Adrenal gland (tissue), 12 donors: ENCODE measurements around the gene SIK2. TPM values are rescaled to one million over a fixed set of nuclear protein-coding genes. Genes with fewer than 3 reads are reported as not detected.

ENCODE experiments used
- DNase-seq, 7 donors: peaks; one replicate each; pipeline ENCODE4 v3.0.0-alpha.2; 2019 to 2020
- H3K27ac ChIP-seq, 5 donors: fragments of 200-600 bp; sonication (generic) in 4 of 5; 1 replicate in 3 of 5; 2 replicates in 2 of 5; pipeline versions ENCODE4 v1.5.1 to v1.8.0; 2016 to 2020; ENCODE audit warnings: mild to moderate bottlenecking in 1 of 5
- H3K27me3 ChIP-seq: fragments of 200-600 bp; 2 replicates; pipeline ENCODE4 v1.8.0; 2021
- H3K36me3 ChIP-seq, 2 donors: fragments of 200-600 bp; replicated peaks in 1 of 2; 1 replicate in 1 of 2; 2 replicates in 1 of 2; pipeline versions ENCODE4 v1.5.1 to v1.8.0; 2018 to 2022
- H3K4me1 ChIP-seq, 2 donors: fragments of 200-600 bp; replicated peaks in 1 of 2; 1 replicate in 1 of 2; 2 replicates in 1 of 2; pipeline versions ENCODE4 v1.5.1 to v1.8.0; 2018 to 2021
- H3K4me3 ChIP-seq, 4 donors: fragments of 200-600 bp; sonication (generic) in 3 of 4; one replicate each; pipeline ENCODE4 v1.5.1; 2016 to 2018
- H3K9me3 ChIP-seq, 3 donors: fragments of 200-600 bp; sonication (generic) in 1 of 3; replicated peaks in 1 of 3; 1 replicate in 2 of 3; 2 replicates in 1 of 3; pipeline versions ENCODE4 v1.5.1 to v1.8.0; 2016 to 2021
- POLR2A ChIP-seq, 2 donors: fragments of 450-650 bp; IDR thresholded peaks; one replicate each; pipeline ENCODE4 v1.6.1; 2017; ENCODE audit warnings: antibody characterized with exemption in 2 of 2, mild to moderate bottlenecking in 2 of 2, moderate library complexity in 1 of 2
- WGBS, 4 donors: extraction: QIAGEN DNeasy Blood & Tissue Kit in 2 of 4; methylation state at CpG; one replicate each; pipeline versions ENCODE4 v1.1.5 to v1.1.7; 2013 to 2017; 5-methylcytosine and 5-hydroxymethylcytosine counted together
- intact Hi-C, 2 donors: fragments of 100-400 bp; cut with DNase I; formaldehyde crosslinking; loops; one replicate each; pipeline versions ENCODE4 v1.14.1 to v1.15.0; 2022 to 2023
- polyA plus RNA-seq, 3 donors: library from polyadenylated mRNA; stranded (reverse); fragments of 200-250 nt in 2 of 3; fragments of 350-450 nt in 1 of 3; fragmentation: Illumina TruSeq in 1 of 3; extraction: RNeasy Lipid Tissue Mini Kit (QIAGEN cat#74804) in 1 of 3; gene quantifications; one replicate each; pipeline ENCODE4 v1.2.3, GENCODE V29; 2013 to 2014
- total RNA-seq, 9 donors: library from RNA; depleted of rRNA in 4 of 9; stranded (reverse); fragments of >200 nt in 4 of 9; fragments of 120-200 nt in 1 of 9; fragmentation: NEBNext Ultra II Directional in 1 of 9; extraction: Animal tissue kit (Norgen Biotek cat#: 25700) in 1 of 9; gene quantifications; one replicate each; pipeline versions ENCODE4 v1.1.0 to v1.2.4, GENCODE V29; 2013 to 2023
- TF ChIP-seq, protein P1 (sequence below), 6 experiments: fragments of 450-650 bp in 4 of 6; fragments of 200-600 bp in 2 of 6; sonication (generic) in 1 of 6; IDR thresholded peaks; 1 replicate in 5 of 6; 2 replicates in 1 of 6; pipeline versions ENCODE4 v1.5.1 to v1.8.0; 2016 to 2021; ENCODE audit warnings: antibody characterized with exemption in 6 of 6, mild to moderate bottlenecking in 2 of 6, moderate library complexity in 1 of 6
- donor health status: healthy with polysubstance abuse.
- donor health status: Bipolar disorder and iron deficiency.
- donor health status: DM: yes; HTN: yes; CAD: no.
- donor health status: DM: no; HTN: no; CAD: no.
- donor health status: DM: no; HTN: no; CAD: no.
- donor health status: DM: yes; HTN: yes; CAD: no.

Gene SIK2
- total and polyA plus RNA-seq, 12 donors, result 7.6 to 33.0 (median 25.3) TPM

GRCh38 chr11:111726301-111726713, 124.1 kb downstream of the SIK2 start:
- 89 to 98% (median 96%) methylated on average over 9 of the region's 9 CpGs for WGBS, 4 donors
- H3K27me3 ChIP-seq, result no peaks in the 10 kb centered on the region
- peaks cover 0 to 54% of the 10 kb centered on the region in 2 donors for H3K36me3 ChIP-seq
- intact Hi-C loops, result no loop called here
- TF ChIP-seq, protein P1, sequence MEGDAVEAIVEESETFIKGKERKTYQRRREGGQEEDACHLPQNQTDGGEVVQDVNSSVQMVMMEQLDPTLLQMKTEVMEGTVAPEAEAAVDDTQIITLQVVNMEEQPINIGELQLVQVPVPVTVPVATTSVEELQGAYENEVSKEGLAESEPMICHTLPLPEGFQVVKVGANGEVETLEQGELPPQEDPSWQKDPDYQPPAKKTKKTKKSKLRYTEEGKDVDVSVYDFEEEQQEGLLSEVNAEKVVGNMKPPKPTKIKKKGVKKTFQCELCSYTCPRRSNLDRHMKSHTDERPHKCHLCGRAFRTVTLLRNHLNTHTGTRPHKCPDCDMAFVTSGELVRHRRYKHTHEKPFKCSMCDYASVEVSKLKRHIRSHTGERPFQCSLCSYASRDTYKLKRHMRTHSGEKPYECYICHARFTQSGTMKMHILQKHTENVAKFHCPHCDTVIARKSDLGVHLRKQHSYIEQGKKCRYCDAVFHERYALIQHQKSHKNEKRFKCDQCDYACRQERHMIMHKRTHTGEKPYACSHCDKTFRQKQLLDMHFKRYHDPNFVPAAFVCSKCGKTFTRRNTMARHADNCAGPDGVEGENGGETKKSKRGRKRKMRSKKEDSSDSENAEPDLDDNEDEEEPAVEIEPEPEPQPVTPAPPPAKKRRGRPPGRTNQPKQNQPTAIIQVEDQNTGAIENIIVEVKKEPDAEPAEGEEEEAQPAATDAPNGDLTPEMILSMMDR (IDR thresholded peaks at IDR 0.05), result no peak
- no peak for TF ChIP-seq POLR2A (IDR thresholded peaks at IDR 0.05)
- peaks cover 8 to 24% of the 10 kb centered on the region in 2 donors for H3K4me1 ChIP-seq
- no peak overlapping the region for H3K27ac ChIP-seq
- no peaks in the 10 kb centered on the region for H3K9me3 ChIP-seq
- H3K4me3 ChIP-seq, result no peak overlapping the region
- DNase-seq, result no peak

DNA sequence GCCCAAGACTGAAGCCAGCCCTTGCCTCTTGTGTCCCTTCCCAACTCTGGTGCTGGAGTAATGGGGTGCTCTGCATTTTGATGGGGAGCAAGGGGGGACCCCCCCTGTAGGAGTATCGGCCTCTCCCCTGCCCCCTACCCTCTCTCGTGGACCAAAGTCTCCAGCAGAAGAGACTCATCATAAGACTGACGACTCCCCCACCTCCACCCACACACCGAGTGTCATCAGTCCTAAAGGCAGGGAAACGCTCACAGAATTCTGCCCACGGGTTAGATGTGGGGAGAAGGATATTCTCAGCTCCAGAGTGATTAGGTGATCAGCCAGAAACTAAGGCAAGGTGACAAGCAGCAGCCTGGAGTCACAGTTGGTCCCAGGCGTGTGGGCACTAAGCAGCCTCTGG, 125.2 kb downstream of the SIK2 start:
- intact Hi-C loops, result no loop called here
- DNase-seq, result no peak
- peaks cover 0 to 43% of the 10 kb centered on the region in 2 donors for H3K36me3 ChIP-seq
- peak overlapping the region in 2 of 5 donors; percentile 8 to 38 for H3K27ac ChIP-seq
- 80 to 91% (median 85%) methylated on average over 5 to 7 of the region's 7 CpGs for WGBS, 4 donors
- H3K9me3 ChIP-seq, result no peaks in the 10 kb centered on the region
- no peaks in the 10 kb centered on the region for H3K27me3 ChIP-seq
- H3K4me1 ChIP-seq, result peaks cover 8 to 35% of the 10 kb centered on the region in 2 donors
- TF ChIP-seq POLR2A (IDR thresholded peaks at IDR 0.05), result no peak
- TF ChIP-seq, protein P1 (IDR thresholded peaks at IDR 0.05), result no peak
- H3K4me3 ChIP-seq, result no peak overlapping the region

- Histone ChIP-seq H3K27ac (peak overlapping the region in 4 of 5 donors; percentile 53 to 99 (median 81)), H3K4me3 (no peak overlapping the region), H3K27me3 (no peaks in the 10 kb centered on the region), H3K36me3 (peaks cover 0 to 25% of the 10 kb centered on the region in 2 donors), H3K9me3 (no peaks in the 10 kb centered on the region), H3K4me1 (peaks cover 23 to 53% of the 10 kb centered on the region in 2 donors)
- no peak for TF ChIP-seq POLR2A (IDR thresholded peaks at IDR 0.05)
- TF ChIP-seq, protein P1 (IDR thresholded peaks at IDR 0.05), result no peak
- 83 to 88% (median 83%) methylated on average over 9 to 10 of the region's 10 CpGs for WGBS, 4 donors
- intact Hi-C loops, result no loop called here
- no peak for DNase-seq
These were observed 127.0 kb downstream of the SIK2 start for GRCh38 chr11:111729071-111729830.

DNA sequence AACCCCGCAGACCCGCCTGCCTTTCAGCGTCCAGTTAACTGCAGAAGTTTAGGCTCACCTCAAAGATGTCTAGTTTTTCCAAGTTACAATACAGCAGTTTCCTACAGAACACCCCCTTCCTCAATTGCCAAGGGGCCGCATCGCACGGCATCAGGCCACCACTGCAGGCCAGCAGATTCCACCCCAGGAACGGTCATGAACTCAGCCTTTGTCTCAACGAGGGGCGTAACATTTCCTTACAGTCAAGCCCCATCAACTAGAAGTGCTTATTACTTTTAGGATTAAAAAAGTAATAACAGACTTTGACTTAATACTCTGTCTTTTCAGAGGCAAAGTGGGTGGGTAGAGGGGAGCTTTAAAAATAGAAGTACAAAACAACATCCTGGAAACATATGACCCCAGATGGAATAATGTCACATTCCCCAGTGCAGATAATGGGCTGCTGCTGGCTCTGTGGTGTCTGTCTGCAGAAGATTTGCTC, 127.6 kb downstream of the SIK2 start:
- no peak for DNase-seq
- intact Hi-C loops, result no loop called here
- H3K27me3 ChIP-seq, result no peaks in the 10 kb centered on the region
- no peaks in the 10 kb centered on the region for H3K9me3 ChIP-seq
- peaks cover 0 to 20% of the 10 kb centered on the region in 2 donors for H3K36me3 ChIP-seq
- peaks cover 29 to 60% of the 10 kb centered on the region in 2 donors for H3K4me1 ChIP-seq
- WGBS, 4 donors, result 59 to 78% (median 70%) methylated on average over 9 of the region's 9 CpGs
- peak overlapping the region in 4 of 5 donors; percentile 53 to 99 (median 81) for H3K27ac ChIP-seq
- TF ChIP-seq, protein P1 (IDR thresholded peaks at IDR 0.05), result no peak
- TF ChIP-seq POLR2A (IDR thresholded peaks at IDR 0.05), result no peak
- H3K4me3 ChIP-seq, result no peak overlapping the region
